CD14-positive monocyte (primary cell): ENCODE results near the gene OR2D2. TPM values are rescaled to one million over a fixed set of nuclear protein-coding genes. Genes with fewer than 3 reads are reported as not detected.

ENCODE experiments used
- DNase-seq, 3 donors: peaks; one replicate each; pipeline ENCODE4 v3.0.0-alpha.2; 2011 to 2022
- H2AFZ ChIP-seq: 2 replicates; pipeline ENCODE4 v1.6.0; 2012; ENCODE audit warnings: mild to moderate bottlenecking, low read depth, low read length, inconsistent platforms; ENCODE audit not compliant: insufficient read depth, poor library complexity, severe bottlenecking
- H3K27ac ChIP-seq, 2 donors: 1 replicate in 1 of 2; 2 replicates in 1 of 2; pipeline ENCODE4 v1.5.1; 2012 to 2013; ENCODE audit warnings: low read length in 2 of 2, control low read depth in 1 of 2, inconsistent platforms in 1 of 2, low read depth in 1 of 2, mild to moderate bottlenecking in 1 of 2
- H3K27me3 ChIP-seq, 2 donors: one replicate each; pipeline versions ENCODE4 v1.6.0 to v1.6.1; 2011 to 2013; ENCODE audit warnings: low read length in 2 of 2; ENCODE audit not compliant: control insufficient read depth in 2 of 2, insufficient read depth in 2 of 2
- H3K36me3 ChIP-seq, 2 donors: replicated peaks in 1 of 2; 1 replicate in 1 of 2; 2 replicates in 1 of 2; pipeline versions ENCODE4 v1.5.1 to v1.6.1; 2012 to 2013; ENCODE audit warnings: low read length in 2 of 2, control low read depth in 1 of 2, inconsistent platforms in 1 of 2, mild to moderate bottlenecking in 1 of 2; ENCODE audit not compliant: insufficient read depth in 2 of 2, control insufficient read depth in 1 of 2
- H3K4me1 ChIP-seq, 2 donors: 1 replicate in 1 of 2; 2 replicates in 1 of 2; pipeline versions ENCODE4 v1.5.1 to v1.6.1; 2012 to 2013; ENCODE audit warnings: low read length in 2 of 2, control low read depth in 1 of 2, inconsistent platforms in 1 of 2, mild to moderate bottlenecking in 1 of 2, moderate library complexity in 1 of 2; ENCODE audit not compliant: insufficient read depth in 2 of 2, control insufficient read depth in 1 of 2
- H3K4me2 ChIP-seq: replicated peaks from 2 replicates; pipeline ENCODE3; 2012; ENCODE audit warnings: low read length, moderate library complexity, mild to moderate bottlenecking; ENCODE audit not compliant: poor library complexity, severe bottlenecking; ENCODE audit errors: extremely low read depth
- H3K4me3 ChIP-seq, 3 experiments: fragments of 200-600 bp in 1 of 3; sonication (generic) in 1 of 3; replicated peaks in 1 of 3; 1 replicate in 2 of 3; 2 replicates in 1 of 3; pipeline ENCODE4 v1.5.1; 2011 to 2013; ENCODE audit warnings: low read length in 3 of 3, mild to moderate bottlenecking in 3 of 3, control low read depth in 2 of 3, low read depth in 2 of 3, inconsistent platforms in 1 of 3, moderate library complexity in 1 of 3
- H3K79me2 ChIP-seq: 2 replicates; pipeline ENCODE4 v1.6.0; 2012; ENCODE audit warnings: mild to moderate bottlenecking, control low read depth, inconsistent platforms, low read length, moderate library complexity; ENCODE audit not compliant: insufficient read depth
- H3K9ac ChIP-seq: 2 replicates; pipeline ENCODE4 v1.6.0; 2017; ENCODE audit warnings: low read length, mild to moderate bottlenecking; ENCODE audit not compliant: insufficient read depth, poor library complexity, severe bottlenecking
- H3K9me3 ChIP-seq, 2 donors: replicated peaks in 1 of 2; 1 replicate in 1 of 2; 2 replicates in 1 of 2; pipeline versions ENCODE4 v1.5.1 to v1.6.1; 2012 to 2013; ENCODE audit warnings: low read length in 2 of 2, control low read depth in 1 of 2; ENCODE audit not compliant: control insufficient read depth in 1 of 2, insufficient read depth in 1 of 2
- H4K20me1 ChIP-seq: 2 replicates; pipeline ENCODE4 v1.6.0; 2012; ENCODE audit warnings: mild to moderate bottlenecking, low read length, control low read depth, moderate library complexity; ENCODE audit not compliant: insufficient read depth
- H3K27ac Mint-ChIP-seq, 7 donors: one replicate each; pipeline ENCODE4 v1.8.0; 2020; ENCODE audit warnings: mild to moderate bottlenecking in 7 of 7, mixed read lengths in 7 of 7, moderate library complexity in 6 of 7, inconsistent platforms in 2 of 7
- H3K27me3 Mint-ChIP-seq, 3 donors: one replicate each; pipeline ENCODE4 v1.8.0; 2021 to 2022; ENCODE audit warnings: low read depth in 3 of 3, mild to moderate bottlenecking in 3 of 3, mixed read lengths in 3 of 3, moderate library complexity in 3 of 3, inconsistent platforms in 1 of 3
- H3K36me3 Mint-ChIP-seq, 2 donors: one replicate each; pipeline ENCODE4 v1.8.0; 2020; ENCODE audit warnings: mixed read lengths in 2 of 2, inconsistent platforms in 1 of 2, mild to moderate bottlenecking in 1 of 2
- H3K4me1 Mint-ChIP-seq: one replicate; pipeline ENCODE4 v1.8.0; 2020; ENCODE audit warnings: mild to moderate bottlenecking, mixed read lengths
- H3K4me3 Mint-ChIP-seq, 2 donors: one replicate each; pipeline ENCODE4 v1.8.0; 2020; ENCODE audit warnings: mild to moderate bottlenecking in 2 of 2, mixed read lengths in 2 of 2, moderate library complexity in 1 of 2
- H3K9me3 Mint-ChIP-seq, 7 donors: one replicate each; pipeline ENCODE4 v1.8.0; 2020 to 2022; ENCODE audit warnings: mixed read lengths in 7 of 7, mild to moderate bottlenecking in 6 of 7, moderate library complexity in 6 of 7, inconsistent platforms in 2 of 7
- CTCF ChIP-seq: fragments of 200-600 bp; IDR thresholded peaks from one replicate; pipeline ENCODE4 v1.8.0; 2022; ENCODE audit warnings: antibody characterized with exemption, mild to moderate bottlenecking
- WGBS: methylation state at CpG from one replicate; pipeline ENCODE4 v1.1.5; 2013; ENCODE audit warnings: missing lambda C conversion rate; ENCODE audit not compliant: insufficient coverage; 5-methylcytosine and 5-hydroxymethylcytosine counted together
- intact Hi-C, 2 donors: fragments of 100-400 bp; cut with micrococcal nuclease; formaldehyde crosslinking; loops; one replicate each; pipeline versions ENCODE4 v1.15.0 to v1.15.1; 2023
- polyA plus RNA-seq, 3 donors: library from polyadenylated mRNA; depleted of rRNA in 1 of 3; unstranded in 2 of 3; stranded (reverse) in 1 of 3; fragments of 300-500 nt in 2 of 3; fragments of >200 nt in 1 of 3; fragmentation: Illumina TruSeq in 2 of 3; gene quantifications; 1 replicate in 2 of 3; 2 replicates in 1 of 3; pipeline ENCODE4 v1.2.3, GENCODE V29; 2012 to 2021

OR2D2 gene
- polyA plus RNA-seq, 3 donors: not detected

- Mint-ChIP-seq H3K9me3 (peaks cover 2 to 9% (median 3%) of the 10 kb centered on the region in 7 donors), H3K4me3 (no peak overlapping the region), H3K27me3 (peaks cover 0 to 1% (median 0%) of the 10 kb centered on the region in 3 donors), H3K27ac (no peak overlapping the region), H3K4me1 (no peaks in the 10 kb centered on the region), H3K36me3 (no peaks in the 10 kb centered on the region)
- no peak overlapping the region for H3K4me2 ChIP-seq
- H2AFZ ChIP-seq: no peak overlapping the region
- H3K4me1 ChIP-seq: no peaks in the 10 kb centered on the region
- no peaks in the 10 kb centered on the region for H3K79me2 ChIP-seq
- H3K9me3 ChIP-seq: peaks cover 0 to 6% of the 10 kb centered on the region in 2 donors
- DNase-seq: no peak
- H3K9ac ChIP-seq: no peak overlapping the region
- no peak for TF ChIP-seq CTCF
- H3K27ac ChIP-seq: no peak overlapping the region
- no peaks in the 10 kb centered on the region for H3K36me3 ChIP-seq
- WGBS: no CpG with 5 or more reads among the region's 2 CpGs
- no peaks in the 10 kb centered on the region for H4K20me1 ChIP-seq
- H3K4me3 ChIP-seq: no peak overlapping the region
- intact Hi-C loops: no loop called here
- H3K27me3 ChIP-seq: no peaks in the 10 kb centered on the region
Measured at GRCh38 chr11:6900327-6900999, 8.2 kb upstream of the OR2D2 start.

GRCh38 chr11:6898911-6899310, 6.6 kb upstream of the OR2D2 start:
- H3K9me3 Mint-ChIP-seq: peaks cover 0 to 2% (median 0%) of the 10 kb centered on the region in 7 donors
- no peak overlapping the region for H3K9ac ChIP-seq
- H3K27me3 ChIP-seq: no peaks in the 10 kb centered on the region
- DNase-seq: no peak
- H3K9me3 ChIP-seq: peaks cover 0 to under 1% of the 10 kb centered on the region in 2 donors
- intact Hi-C loops: no loop called here
- no peak overlapping the region for H3K4me3 ChIP-seq
- H3K27me3 Mint-ChIP-seq: peaks cover 0 to 1% (median 0%) of the 10 kb centered on the region in 3 donors
- no peaks in the 10 kb centered on the region for H3K36me3 Mint-ChIP-seq
- TF ChIP-seq CTCF: no peak
- no peak overlapping the region for H3K4me3 Mint-ChIP-seq
- no peaks in the 10 kb centered on the region for H4K20me1 ChIP-seq
- no peak overlapping the region for H3K27ac Mint-ChIP-seq
- no peaks in the 10 kb centered on the region for H3K4me1 Mint-ChIP-seq
- WGBS: no CpG with 5 or more reads among the region's 1 CpG
- H3K79me2 ChIP-seq: no peaks in the 10 kb centered on the region
- no peak overlapping the region for H3K27ac ChIP-seq
- no peaks in the 10 kb centered on the region for H3K36me3 ChIP-seq
- H3K4me1 ChIP-seq: no peaks in the 10 kb centered on the region
- no peak overlapping the region for H2AFZ ChIP-seq
- no peak overlapping the region for H3K4me2 ChIP-seq
